ENCODE data around the gene CFAP61.

- no peak for TF ChIP-seq CTCF (conservative IDR thresholded peaks at IDR 0.05; ENCODE audit: low read depth, low read length)
- no peak for TF ChIP-seq EZH2 (IDR thresholded peaks at IDR 0.05; ENCODE audit: low read length, unreplicated experiment)
Observed at GRCh38 chr20:20251317-20251716, 199.0 kb downstream of the CFAP61 start.
